ELF-1 (cell line): ENCODE measurements around the gene ARHGAP1.

Source experiments
- DNase-seq: peaks from one replicate; pipeline ENCODE4 v3.0.0-alpha.2; 2016; ENCODE audit warnings: low read depth, low spot score

ARHGAP1 gene

GRCh38 chr11:46640036-46640788 is 60.2 kb downstream of the ARHGAP1 start:
- no peak for DNase-seq

- DNase-seq: no peak
Measured at GRCh38 chr11:46639197-46639839, 61.1 kb downstream of the ARHGAP1 start.

DNA sequence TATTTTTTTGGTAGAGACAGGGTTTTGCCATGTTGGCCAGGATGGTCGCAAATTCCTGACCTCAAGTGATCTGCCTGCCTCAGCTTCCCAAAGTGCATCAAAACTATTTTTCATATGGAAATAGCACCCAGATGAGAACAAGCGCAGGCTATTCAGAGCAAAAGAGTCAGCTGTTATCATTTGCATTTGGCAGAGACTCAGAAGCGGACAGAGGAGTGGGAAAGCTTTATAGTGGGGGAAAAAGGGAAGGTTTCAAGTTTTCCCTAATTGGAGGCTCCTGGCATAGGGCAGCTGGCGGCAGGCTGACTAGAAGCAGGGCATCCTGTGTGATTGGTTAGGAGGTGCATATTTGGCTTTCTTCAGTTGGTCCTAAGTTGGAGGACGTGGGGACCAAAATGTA is 62.9 kb downstream of the ARHGAP1 start:
- DNase-seq: no peak

DNA sequence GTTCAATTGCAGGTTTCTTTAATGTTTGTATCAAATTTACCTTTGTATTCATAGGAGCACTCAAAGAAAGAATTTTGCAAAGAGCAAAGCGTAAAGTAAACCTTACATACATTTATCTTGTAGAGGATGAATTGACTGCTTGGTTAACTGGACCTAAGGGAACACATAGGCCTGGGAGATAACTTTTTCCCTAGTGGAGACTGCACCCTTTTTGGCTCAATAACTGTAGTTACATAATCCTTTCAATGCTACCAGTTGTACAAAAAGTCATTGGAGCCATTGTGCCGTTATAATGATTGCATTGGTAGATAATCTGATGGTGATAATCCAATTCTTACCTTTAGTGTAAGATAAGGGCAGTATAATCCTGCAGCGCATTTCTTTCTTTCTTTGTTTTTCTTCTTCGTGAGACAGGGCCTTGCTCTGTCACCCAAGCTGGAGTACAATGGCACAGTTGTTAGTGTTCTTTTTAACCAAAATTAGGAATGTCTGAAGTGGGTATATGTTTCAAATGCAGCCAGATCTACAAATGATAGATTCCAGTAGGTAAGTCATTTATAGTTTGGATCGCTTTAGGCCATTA is 64.8 kb downstream of the ARHGAP1 start:
- no peak for DNase-seq

GRCh38 chr11:46633291-46634217 is 66.9 kb downstream of the ARHGAP1 start:
- no peak for DNase-seq

- DNase-seq: no peak
Measured at GRCh38 chr11:46632502-46632901, 67.9 kb downstream of the ARHGAP1 start.

GRCh38 chr11:46631676-46632075 is 68.7 kb downstream of the ARHGAP1 start:
- DNase-seq: no peak

DNA sequence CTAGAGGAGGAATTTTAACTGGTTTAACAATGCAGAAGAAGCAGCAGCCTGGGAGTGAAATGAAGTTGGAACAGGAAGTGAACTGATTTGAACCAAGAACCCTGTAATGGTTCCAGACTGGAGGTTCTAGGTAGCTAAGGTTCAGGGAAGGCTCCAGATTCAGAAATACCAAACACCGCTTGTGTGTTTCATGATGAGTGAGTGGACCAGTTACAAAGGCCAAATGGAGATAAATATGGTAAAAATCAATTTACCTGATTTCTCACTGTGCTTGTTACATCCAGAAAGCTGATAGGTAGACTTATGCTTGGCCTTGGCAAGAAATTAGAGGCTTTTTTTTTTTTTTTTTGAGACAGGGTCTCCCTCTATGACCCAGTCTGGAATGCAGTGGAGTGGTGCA is 70.2 kb downstream of the ARHGAP1 start:
- DNase-seq: no peak

GRCh38 chr11:46628961-46629360 is 71.5 kb downstream of the ARHGAP1 start:
- DNase-seq: no peak
